CD4-positive, alpha-beta T cell treated with Interleukin-21 for 1 hour (primary cell): ENCODE measurements around the gene CHCHD5.
A peak's percentile ranks its signal among the peaks of the same experiment; 100 is the strongest.
"Not testable (repeated sequence)": the region's sequence is repeated elsewhere in the genome, so short reads cannot be mapped to it uniquely, and the experiment has no call there.

Experiments
- DNase-seq: peaks from one replicate; pipeline ENCODE4 v3.0.0-alpha.2; 2020

CHCHD5 gene

GRCh38 chr2:112584134-112584890 lies at the start of gene CHCHD5:
TSS of gene CHCHD5 (plus strand) at chr2:112584609. CDS start at chr2:112584648, 39 bp downstream.
- DNase-seq: peak; percentile 96

- DNase-seq: no peak
Observed at GRCh38 chr2:112534826-112535225, 49.6 kb upstream of the CHCHD5 start.

GRCh38 chr2:112536665-112537064 lies 47.7 kb upstream of the CHCHD5 start:
- DNase-seq: not testable (repeated sequence)

GRCh38 chr2:112539306-112539705 lies 45.1 kb upstream of the CHCHD5 start:
- DNase-seq: no peak

- no peak for DNase-seq
Observed at GRCh38 chr2:112540906-112541305, 43.5 kb upstream of the CHCHD5 start.

GRCh38 chr2:112541315-112542122 lies 42.9 kb upstream of the CHCHD5 start:
- DNase-seq: peak; percentile 17

- DNase-seq: peak; percentile 77
Observed at GRCh38 chr2:112542123-112542983, 42.1 kb upstream of the CHCHD5 start, which contains the start of gene POLR1B. TSS of gene POLR1B (plus strand) at chr2:112542465. CDS start at chr2:112542495, 30 bp downstream.

GRCh38 chr2:112542984-112543661 lies 41.3 kb upstream of the CHCHD5 start:
- DNase-seq: peak; percentile 2

GRCh38 chr2:112547333-112547732 lies 37.1 kb upstream of the CHCHD5 start:
- no peak for DNase-seq

GRCh38 chr2:112548980-112549379 lies 35.4 kb upstream of the CHCHD5 start:
- DNase-seq: no peak

- no peak for DNase-seq
Observed at GRCh38 chr2:112566104-112566503, 18.3 kb upstream of the CHCHD5 start.

- DNase-seq: not testable (repeated sequence)
Observed at GRCh38 chr2:112566508-112566907, 17.9 kb upstream of the CHCHD5 start.

- DNase-seq: no peak
Observed at GRCh38 chr2:112572005-112572404, 12.4 kb upstream of the CHCHD5 start.

GRCh38 chr2:112577756-112578155 lies 6.7 kb upstream of the CHCHD5 start:
- no peak for DNase-seq

- no peak for DNase-seq
Observed at GRCh38 chr2:112579241-112579640, 5.2 kb upstream of the CHCHD5 start.

- DNase-seq: no peak
Observed at GRCh38 chr2:112580084-112580483, 4.3 kb upstream of the CHCHD5 start.

- DNase-seq: peak; percentile 78
Observed at GRCh38 chr2:112582314-112582746, 2.1 kb upstream of the CHCHD5 start.

GRCh38 chr2:112583497-112584133 lies 794 bp upstream of the CHCHD5 start:
- DNase-seq: peak; percentile 29

GRCh38 chr2:112584891-112585250 lies 462 bp downstream of the CHCHD5 start:
- DNase-seq: no peak

GRCh38 chr2:112585400-112585799 lies 991 bp downstream of the CHCHD5 start:
- DNase-seq: no peak

GRCh38 chr2:112585873-112586464 lies 1.6 kb downstream of the CHCHD5 start:
- no peak for DNase-seq
